HepG2 (cell line): ENCODE results near the gene SREBF1. TPM values are rescaled to one million over a fixed set of nuclear protein-coding genes. Genes with fewer than 3 reads are reported as not detected.

Experiments used
- ATAC-seq: fragments of 200-7000 bp; cut with Tn5 transposase; 3 replicates; pipeline ENCODE4 v1.9.1; 2020; ENCODE audit warnings: mild to moderate bottlenecking, moderate library complexity
- BruUV-seq: library from RNA; stranded (reverse); fragments of 400-500 nt; replicated peaks from 2 replicates; lab custom pipeline; 2021; lab: Mats Ljungman, UMichigan
- CTCF ChIA-PET: fragments of 300-600 bp; formaldehyde crosslinking; extraction: SDS; loops from one replicate; lab custom pipeline; 2021; ENCODE audit warnings: low total read pairs, inconsistent platforms, low intra/inter-chr PET ratio; lab: Yijun Ruan, JAX
- POLR2A ChIA-PET: fragments of 350-600 bp; sonication (Branson Sonifier 250); formaldehyde crosslinking; loops from one replicate; lab custom pipeline; 2020; ENCODE audit warnings: antibody characterized with exemption, inconsistent platforms; lab: Yijun Ruan, JAX
- DNase-seq: peaks from one replicate; pipeline ENCODE4 v3.0.0-alpha.2; 2015; ENCODE audit warnings: low spot score
- FAIRE-seq: peaks from 3 replicates; lab custom pipeline; 2011; peaks lifted over from hg19 to GRCh38; lab: Jason Lieb, UNC
- H2AFZ ChIP-seq: one replicate; pipeline ENCODE4 v1.6.1; 2011; ENCODE audit warnings: low read length, inconsistent platforms
- H3K27ac ChIP-seq: fragments of 300-600 bp; 3 replicates; pipeline ENCODE4 v1.8.0; 2011; ENCODE audit warnings: mixed run types, mild to moderate bottlenecking, mixed read lengths, low read length, inconsistent platforms; ENCODE audit not compliant: insufficient read depth; ENCODE audit errors: extremely low read length
- H3K27me3 ChIP-seq, 2 experiments: fragments of 200-600 bp in 1 of 2; 2 replicates in 1 of 2; 3 replicates in 1 of 2; pipeline versions ENCODE4 v1.6.0 to v1.8.0; 2011; ENCODE audit warnings: low read length in 2 of 2, mild to moderate bottlenecking in 2 of 2, moderate library complexity in 2 of 2, inconsistent platforms in 1 of 2; ENCODE audit not compliant: insufficient read depth in 2 of 2, control insufficient read depth in 1 of 2
- H3K36me3 ChIP-seq, 2 experiments: fragments of 200-600 bp in 1 of 2; replicated peaks in 1 of 2; 2 replicates in 1 of 2; 3 replicates in 1 of 2; pipeline versions ENCODE4 v1.5.1 to v1.8.0; 2011; ENCODE audit warnings: low read length in 2 of 2, inconsistent platforms in 1 of 2; ENCODE audit not compliant: insufficient read depth in 2 of 2, control insufficient read depth in 1 of 2
- H3K4me1 ChIP-seq: 2 replicates; pipeline ENCODE4 v1.5.1; 2012; ENCODE audit warnings: low read length, inconsistent platforms; ENCODE audit not compliant: insufficient read depth
- H3K4me2 ChIP-seq: 2 replicates; pipeline ENCODE4 v1.6.0; 2011; ENCODE audit warnings: low read depth, low read length, inconsistent platforms
- H3K4me3 ChIP-seq, 3 experiments: fragments of 200-600 bp in 1 of 3; sonication (generic), shearing (Covaris generic) in 1 of 3; replicated peaks in 1 of 3; 2 replicates each; pipeline ENCODE4 v1.5.1; 2011 to 2016; ENCODE audit warnings: low read length in 3 of 3, inconsistent platforms in 2 of 3, low read depth in 2 of 3, mild to moderate bottlenecking in 2 of 3, control low read depth in 1 of 3, mixed read lengths in 1 of 3; ENCODE audit not compliant: insufficient read depth in 1 of 3
- H3K79me2 ChIP-seq: one replicate; pipeline ENCODE4 v1.6.1; 2011; ENCODE audit warnings: low read length, inconsistent platforms; ENCODE audit not compliant: insufficient read depth
- H3K9ac ChIP-seq: 2 replicates; pipeline ENCODE4 v1.6.0; 2011; ENCODE audit warnings: mild to moderate bottlenecking, low read depth, low read length, inconsistent platforms; ENCODE audit not compliant: insufficient read depth
- H3K9me3 ChIP-seq: 2 replicates; pipeline ENCODE4 v1.5.1; 2012; ENCODE audit warnings: mild to moderate bottlenecking, low read length
- H4K20me1 ChIP-seq: 2 replicates; pipeline ENCODE4 v1.6.0; 2011; ENCODE audit warnings: inconsistent platforms, mild to moderate bottlenecking, low read length, moderate library complexity; ENCODE audit not compliant: insufficient read depth
- AGO2 ChIP-seq: fragments of 200-400 bp; formaldehyde crosslinking; optimal IDR thresholded peaks from 2 replicates; pipeline ENCODE3; 2017; ENCODE audit warnings: mild to moderate bottlenecking, low read depth, low read length, moderate library complexity
- ATF1 ChIP-seq: IDR thresholded peaks from 2 replicates; pipeline ENCODE4 v1.6.1; 2016; ENCODE audit warnings: mild to moderate bottlenecking, control low read depth
- FLYWCH1 ChIP-seq: sonication (generic); formaldehyde crosslinking; IDR thresholded peaks from 2 replicates; pipeline ENCODE4 v1.8.1; 2023; ENCODE audit warnings: mild to moderate bottlenecking, missing genetic modification reagents
- FOSL1 ChIP-seq: sonication (generic); formaldehyde crosslinking; IDR thresholded peaks from 2 replicates; pipeline ENCODE4 v1.9.0; 2021; ENCODE audit warnings: missing genetic modification reagents, borderline replicate concordance
- GPN1 ChIP-seq: sonication (generic); formaldehyde crosslinking; IDR thresholded peaks from 2 replicates; pipeline ENCODE4 v1.5.1; 2020; ENCODE audit warnings: missing genetic modification reagents, borderline replicate concordance
- JUND ChIP-seq: sonication (generic); formaldehyde crosslinking; IDR thresholded peaks from 2 replicates; pipeline ENCODE4 v1.8.0; 2022; ENCODE audit warnings: mild to moderate bottlenecking, missing genetic modification reagents
- KDM6A ChIP-seq: IDR thresholded peaks from 2 replicates; pipeline ENCODE4 v1.6.1; 2016; ENCODE audit warnings: low read depth
- MAF1 ChIP-seq: sonication (generic); formaldehyde crosslinking; IDR thresholded peaks from 2 replicates; pipeline ENCODE4 v1.5.0; 2020; ENCODE audit warnings: missing genetic modification reagents, borderline replicate concordance
- NCOA1 ChIP-seq: sonication (generic); formaldehyde crosslinking; IDR thresholded peaks from 2 replicates; pipeline ENCODE4 v1.9.0; 2021; ENCODE audit warnings: missing genetic modification reagents
- NFE2L2 ChIP-seq: fragments of 150-350 bp; IDR thresholded peaks from 2 replicates; pipeline ENCODE4 v1.6.1; 2014; ENCODE audit warnings: low read length
- RAD51 ChIP-seq: fragments of 450-650 bp; IDR thresholded peaks from 2 replicates; pipeline ENCODE4 v1.6.1; 2016; ENCODE audit warnings: borderline replicate concordance
- RFX5 ChIP-seq: IDR thresholded peaks from 2 replicates; pipeline ENCODE4 v1.6.1; 2011; ENCODE audit warnings: low read depth, low read length, improper control_type of control experiment
- SALL1 ChIP-seq: sonication (generic); formaldehyde crosslinking; IDR thresholded peaks from 2 replicates; pipeline ENCODE4 v1.8.0; 2022; ENCODE audit warnings: mild to moderate bottlenecking, missing genetic modification reagents
- SRSF4 ChIP-seq: fragments of 200-400 bp; formaldehyde crosslinking; IDR thresholded peaks from one replicate; pipeline ENCODE4 v1.6.1; 2018; ENCODE audit warnings: mild to moderate bottlenecking, low read depth, low read length, moderate library complexity; ENCODE audit not compliant: poor library complexity, severe bottlenecking
- TARDBP ChIP-seq: sonication (generic); formaldehyde crosslinking; IDR thresholded peaks from 2 replicates; pipeline ENCODE4 v1.8.0; 2022; ENCODE audit warnings: mild to moderate bottlenecking, missing genetic modification reagents
- ZFX ChIP-seq: sonication (generic); formaldehyde crosslinking; IDR thresholded peaks from 2 replicates; pipeline ENCODE4 v1.4.0; 2020; ENCODE audit warnings: mild to moderate bottlenecking, low read depth, missing genetic modification reagents, moderate library complexity
- ZNF337 ChIP-seq: sonication (generic); formaldehyde crosslinking; IDR thresholded peaks from 2 replicates; pipeline ENCODE4 v1.5.1; 2020; ENCODE audit warnings: missing genetic modification reagents, low read depth, mild to moderate bottlenecking, borderline replicate concordance
- ZNF441 ChIP-seq: sonication (generic); formaldehyde crosslinking; IDR thresholded peaks from 2 replicates; pipeline ENCODE4 v1.7.0; 2021; ENCODE audit warnings: missing genetic modification reagents, borderline replicate concordance
- ZNF557 ChIP-seq: sonication (generic); formaldehyde crosslinking; IDR thresholded peaks from 2 replicates; pipeline ENCODE4 v1.4.0; 2020; ENCODE audit warnings: missing genetic modification reagents
- ZNF563 ChIP-seq: sonication (generic); formaldehyde crosslinking; IDR thresholded peaks from 2 replicates; pipeline ENCODE4 v1.8.0; 2022; ENCODE audit warnings: mild to moderate bottlenecking, moderate library complexity, missing genetic modification reagents
- ZNF747 ChIP-seq: sonication (generic); formaldehyde crosslinking; IDR thresholded peaks from 2 replicates; pipeline ENCODE4 v1.8.1; 2023; ENCODE audit warnings: missing genetic modification reagents, mild to moderate bottlenecking, borderline replicate concordance
- ZNF781 ChIP-seq: sonication (generic); formaldehyde crosslinking; IDR thresholded peaks from 2 replicates; pipeline ENCODE4 v1.5.1; 2020; ENCODE audit warnings: borderline replicate concordance, mild to moderate bottlenecking, missing genetic modification reagents; ENCODE audit errors: not compliant biosample characterization
- WGBS: methylation state at CpG from one replicate; pipeline ENCODE4 v1.1.6; 2017; ENCODE audit warnings: low lambda C conversion rate; 5-methylcytosine and 5-hydroxymethylcytosine counted together
- in situ Hi-C: cut with HindIII; loops from 2 replicates; pipeline ENCODE4 v1.10.0; 2017; ENCODE audit warnings: low pct_unique_long_range_greater_than_20kb; ENCODE audit not compliant: extremely low pct_ligation_motif_present
- intact Hi-C: fragments of 100-400 bp; cut with micrococcal nuclease; formaldehyde crosslinking; loops from one replicate; pipeline ENCODE4 v1.10.0; 2022; ENCODE audit not compliant: unreplicated experiment
- polyA plus RNA-seq, 8 experiments: library from polyadenylated mRNA; depleted of rRNA in 3 of 8; stranded (reverse) in 7 of 8; unstranded in 1 of 8; fragments of >200 nt; fragmentation: Illumina TruSeq in 4 of 8; extraction: Trizol in 4 of 8; gene quantifications; 2 replicates each; pipeline versions ENCODE4 v1.2.1 to v1.2.3, GENCODE V29; 2011 to 2016; ENCODE audit warnings: low read depth in 4 of 8, missing spikeins in 1 of 8, mixed read lengths in 1 of 8; ENCODE audit not compliant: insufficient read depth in 1 of 8
- total RNA-seq, 5 experiments: library from RNA; depleted of rRNA; stranded (reverse); fragments of >200 nt; fragmentation: Illumina TruSeq; extraction: Trizol; gene quantifications; 2 replicates each; pipeline ENCODE4 v1.2.3, GENCODE V29; 2016; ENCODE audit warnings: low read depth in 1 of 5
- TF ChIP-seq, protein P1 (sequence below): IDR thresholded peaks from 2 replicates; pipeline ENCODE4 v1.6.1; 2012; ENCODE audit warnings: low read length, improper control_type of control experiment
- TF ChIP-seq, protein P2 (sequence below): sonication (generic); formaldehyde crosslinking; IDR thresholded peaks from 2 replicates; pipeline ENCODE4 v1.5.0; 2020; ENCODE audit warnings: missing genetic modification reagents

SREBF1 gene
- total and polyA plus RNA-seq, 2 of the 13 experiments (the other 11 are each of a cell fraction or from before 2014, with no cell fraction given) = 34.3 to 38.0 TPM

- 59% methylated on average over 4 of the region's 4 CpGs for WGBS
- H4K20me1 ChIP-seq = peaks cover 38% of the 10 kb centered on the region; the same call in 1 of the 2 replicates
- no peak for DNase-seq
- H3K27me3 ChIP-seq = no peaks in the 10 kb centered on the region
- H3K27ac ChIP-seq = peak overlapping the region; percentile 90
- H3K4me2 ChIP-seq = peak overlapping the region; percentile 91
- peak overlapping the region; percentile 20 to 94 (median 35); a peak in 4 of 6 replicates for H3K4me3 ChIP-seq
- H3K79me2 ChIP-seq = peaks cover 61% of the 10 kb centered on the region
- intact Hi-C loops (no loop called here), in situ Hi-C loops (no loop called here)
- no peak overlapping the region for H2AFZ ChIP-seq
- POLR2A ChIA-PET = interaction anchor here (4.2 kb wide), 1 partner anchor 11 kb away, joined by 69 read pairs; no protein-coding TSS in a partner anchor
- BruUV-seq = no TSS peak
- CTCF ChIA-PET = no interaction called here
- H3K9ac ChIP-seq = peak overlapping the region; percentile 99
- no peak for ATAC-seq
- H3K9me3 ChIP-seq = no peaks in the 10 kb centered on the region
- peaks cover 86% of the 10 kb centered on the region for H3K4me1 ChIP-seq
- no peak for FAIRE-seq
- peaks cover 6 to 16% of the 10 kb centered on the region in 2 experiments for H3K36me3 ChIP-seq
- TF ChIP-seq ZNF747 (CRISPR knock-in tag) = no peak
- TF ChIP-seq, protein P1, sequence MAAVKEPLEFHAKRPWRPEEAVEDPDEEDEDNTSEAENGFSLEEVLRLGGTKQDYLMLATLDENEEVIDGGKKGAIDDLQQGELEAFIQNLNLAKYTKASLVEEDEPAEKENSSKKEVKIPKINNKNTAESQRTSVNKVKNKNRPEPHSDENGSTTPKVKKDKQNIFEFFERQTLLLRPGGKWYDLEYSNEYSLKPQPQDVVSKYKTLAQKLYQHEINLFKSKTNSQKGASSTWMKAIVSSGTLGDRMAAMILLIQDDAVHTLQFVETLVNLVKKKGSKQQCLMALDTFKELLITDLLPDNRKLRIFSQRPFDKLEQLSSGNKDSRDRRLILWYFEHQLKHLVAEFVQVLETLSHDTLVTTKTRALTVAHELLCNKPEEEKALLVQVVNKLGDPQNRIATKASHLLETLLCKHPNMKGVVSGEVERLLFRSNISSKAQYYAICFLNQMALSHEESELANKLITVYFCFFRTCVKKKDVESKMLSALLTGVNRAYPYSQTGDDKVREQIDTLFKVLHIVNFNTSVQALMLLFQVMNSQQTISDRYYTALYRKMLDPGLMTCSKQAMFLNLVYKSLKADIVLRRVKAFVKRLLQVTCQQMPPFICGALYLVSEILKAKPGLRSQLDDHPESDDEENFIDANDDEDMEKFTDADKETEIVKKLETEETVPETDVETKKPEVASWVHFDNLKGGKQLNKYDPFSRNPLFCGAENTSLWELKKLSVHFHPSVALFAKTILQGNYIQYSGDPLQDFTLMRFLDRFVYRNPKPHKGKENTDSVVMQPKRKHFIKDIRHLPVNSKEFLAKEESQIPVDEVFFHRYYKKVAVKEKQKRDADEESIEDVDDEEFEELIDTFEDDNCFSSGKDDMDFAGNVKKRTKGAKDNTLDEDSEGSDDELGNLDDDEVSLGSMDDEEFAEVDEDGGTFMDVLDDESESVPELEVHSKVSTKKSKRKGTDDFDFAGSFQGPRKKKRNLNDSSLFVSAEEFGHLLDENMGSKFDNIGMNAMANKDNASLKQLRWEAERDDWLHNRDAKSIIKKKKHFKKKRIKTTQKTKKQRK = no peak
- TF ChIP-seq FOSL1 (CRISPR knock-in tag) = no peak
- no peak for TF ChIP-seq NCOA1 (CRISPR knock-in tag)
- no peak for TF ChIP-seq SRSF4
- TF ChIP-seq ZNF557 (CRISPR knock-in tag) = no peak
- TF ChIP-seq MAF1 (CRISPR knock-in tag) = no peak
- TF ChIP-seq RFX5 = no peak
- TF ChIP-seq ATF1 (CRISPR knock-in tag) = no peak
- TF ChIP-seq SALL1 (CRISPR knock-in tag) = 0 out of 2 replicates have a peak, but pooled peaks have one; percentile 6
- no peak for TF ChIP-seq AGO2
- TF ChIP-seq KDM6A (CRISPR knock-in tag) = no peak
- TF ChIP-seq RAD51 = no peak
- no peak for TF ChIP-seq ZNF781 (CRISPR knock-in tag)
- TF ChIP-seq ZNF563 (CRISPR knock-in tag) = no peak
- no peak for TF ChIP-seq GPN1 (CRISPR knock-in tag)
- no peak for TF ChIP-seq NFE2L2
- TF ChIP-seq ZFX = peak; percentile 43
- TF ChIP-seq FLYWCH1 (CRISPR knock-in tag) = no peak
- no peak for TF ChIP-seq TARDBP (CRISPR knock-in tag)
- TF ChIP-seq ZNF337 (CRISPR knock-in tag) = no peak
- no peak for TF ChIP-seq JUND
- TF ChIP-seq, protein P2, sequence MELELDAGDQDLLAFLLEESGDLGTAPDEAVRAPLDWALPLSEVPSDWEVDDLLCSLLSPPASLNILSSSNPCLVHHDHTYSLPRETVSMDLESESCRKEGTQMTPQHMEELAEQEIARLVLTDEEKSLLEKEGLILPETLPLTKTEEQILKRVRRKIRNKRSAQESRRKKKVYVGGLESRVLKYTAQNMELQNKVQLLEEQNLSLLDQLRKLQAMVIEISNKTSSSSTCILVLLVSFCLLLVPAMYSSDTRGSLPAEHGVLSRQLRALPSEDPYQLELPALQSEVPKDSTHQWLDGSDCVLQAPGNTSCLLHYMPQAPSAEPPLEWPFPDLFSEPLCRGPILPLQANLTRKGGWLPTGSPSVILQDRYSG (CRISPR knock-in tag) = no peak
- peak; percentile 22; the same call in 1 of the 2 replicates for TF ChIP-seq ZNF441 (CRISPR knock-in tag)
Observed at GRCh38 chr17:17834974-17835373, 1.8 kb downstream of the SREBF1 start.
